ENCODE results near the gene CYP2D6. TPM values are rescaled to one million over a fixed set of nuclear protein-coding genes. Genes with fewer than 3 reads are reported as not detected.

Gene CYP2D6
- total and polyA plus RNA-seq, 7 experiments from 2014 or later = 0.11 to 13.3 (median 10.9) TPM; not detected in 1

GRCh38 chr22:42091455-42091782 is 39.2 kb downstream of the CYP2D6 start:
- Mint-ChIP-seq H3K4me1 (peaks cover 14 to 50% (median 33%) of the 10 kb centered on the region in 7 donors), H3K4me3 (peak overlapping the region; percentile 94 to 99 (median 98)), H3K27me3 (no peaks in the 10 kb centered on the region), H3K27ac (peak overlapping the region; percentile 92 to 100 (median 99)), H3K9me3 (peaks cover 0 to 5% (median 0%) of the 10 kb centered on the region in 11 donors), H3K36me3 (peaks cover 0 to 26% (median 14%) of the 10 kb centered on the region in 5 donors)
- POLR2A ChIA-PET = interaction anchor here (0.6 to 6.7 kb wide), 16 partner anchors 12 to 394 kb away, joined by 3 to 136 read pairs (median 3); partner anchors contain the start of genes NAGA, PHETA2 and SMDT1
- Histone ChIP-seq H3K4me3 (ENCODE audit: low read length) (peak overlapping the region; percentile 96), H3K27me3 (ENCODE audit: control insufficient read depth in 2 of 2, insufficient read depth in 2 of 2, low read length in 2 of 2) (no peaks in the 10 kb centered on the region), H3K9me3 (ENCODE audit: control insufficient read depth in 2 of 3, low read length in 3 of 3) (no peaks in the 10 kb centered on the region), H3K4me1 (ENCODE audit: control insufficient read depth in 2 of 2, insufficient read depth in 2 of 2, low read length in 2 of 2) (peaks cover 15 to 22% of the 10 kb centered on the region in 2 donors), H3K36me3 (ENCODE audit: control insufficient read depth in 2 of 3, insufficient read depth in 3 of 3, low read length in 3 of 3) (peaks cover 0 to 13% (median 5%) of the 10 kb centered on the region in 3 experiments), H3K27ac (ENCODE audit: low read depth, low read length) (peak overlapping the region; percentile 96)
- CTCF ChIA-PET = interaction anchor here (0.6 to 2.9 kb wide), 19 partner anchors 9 to 353 kb away, joined by 3 to 19 read pairs (median 4); partner anchors contain the start of genes NAGA and SMIM45
- ATAC-seq = no peak
- DNase-seq = no peak
- intact Hi-C loops (cut with micrococcal nuclease) = loop anchor here (1.0 to 5.0 kb wide), 12 partner anchors 29 to 1455 kb away; partner anchors contain the start of genes MRTFA (in 1 of the 2), POLDIP3 (in 1 of the 2) and RRP7A (in 1 of the 2)

- ATAC-seq (peak; percentile 93), DNase-seq (peak; percentile 92 to 99 (median 98))
- H3K4me3 ChIP-seq (ENCODE audit: low read length) = peak within 1 kb of the TSS; percentile 96
- peaks cover 15 to 22% of the 10 kb centered on the region in 2 donors for H3K4me1 ChIP-seq (ENCODE audit: control insufficient read depth in 2 of 2, insufficient read depth in 2 of 2, low read length in 2 of 2)
- H3K27me3 ChIP-seq (ENCODE audit: control insufficient read depth in 2 of 2, insufficient read depth in 2 of 2, low read length in 2 of 2) = no peaks in the 10 kb centered on the region
- intact Hi-C loops (cut with micrococcal nuclease) = loop anchor here (1.0 to 5.0 kb wide), 19 partner anchors 12 to 1454 kb away; partner anchors contain the start of genes NAGA (in 2 of the 2), SMDT1 (in 2 of the 2), MRTFA (in 1 of the 2) and POLDIP3 (in 1 of the 2)
- Mint-ChIP-seq H3K27ac (peak within 1 kb of the TSS; percentile 92 to 100 (median 99)), H3K4me1 (peaks cover 14 to 56% (median 36%) of the 10 kb centered on the region in 7 donors), H3K4me3 (peak within 1 kb of the TSS; percentile 94 to 99 (median 98)), H3K9me3 (peaks cover 0 to 5% (median 0%) of the 10 kb centered on the region in 11 donors), H3K36me3 (peaks cover 0 to 32% (median 16%) of the 10 kb centered on the region in 5 donors), H3K27me3 (no peaks in the 10 kb centered on the region)
- peaks cover 2 to 19% (median 11%) of the 10 kb centered on the region in 3 experiments for H3K36me3 ChIP-seq (ENCODE audit: control insufficient read depth in 2 of 3, insufficient read depth in 3 of 3, low read length in 3 of 3)
- no peaks in the 10 kb centered on the region for H3K9me3 ChIP-seq (ENCODE audit: control insufficient read depth in 2 of 3, low read length in 3 of 3)
- H3K27ac ChIP-seq (ENCODE audit: low read depth, low read length) = peak within 1 kb of the TSS; percentile 96
- POLR2A ChIA-PET = interaction anchor here (0.6 to 6.7 kb wide), 23 partner anchors 11 to 1021 kb away, joined by 3 to 136 read pairs (median 4); partner anchors contain the start of genes NAGA, PHETA2, POLDIP3 and SMDT1
- CTCF ChIA-PET = interaction anchor here (0.6 to 2.9 kb wide), 28 partner anchors 9 to 353 kb away, joined by 3 to 19 read pairs (median 4); partner anchors contain the start of genes NAGA and SMIM45
Observed at GRCh38 chr22:42090596-42091454, 39.8 kb downstream of the CYP2D6 start, which contains the start of gene NDUFA6. Gene NDUFA6 (minus strand): TSS chr22:42090772. CDS start chr22:42090744, 28 bp downstream.

GRCh38 chr22:42086051-42086450 is 44.6 kb downstream of the CYP2D6 start:
- Histone ChIP-seq H3K9me3 (ENCODE audit: control insufficient read depth in 2 of 3, low read length in 3 of 3) (no peaks in the 10 kb centered on the region), H3K36me3 (ENCODE audit: control insufficient read depth in 2 of 3, insufficient read depth in 3 of 3, low read length in 3 of 3) (peaks cover 10 to 50% (median 29%) of the 10 kb centered on the region in 3 experiments), H3K4me1 (ENCODE audit: control insufficient read depth in 2 of 2, insufficient read depth in 2 of 2, low read length in 2 of 2) (peaks cover 11 to 13% of the 10 kb centered on the region in 2 donors), H3K27ac (ENCODE audit: low read depth, low read length) (no peak overlapping the region), H3K4me3 (ENCODE audit: low read length) (no peak overlapping the region), H3K27me3 (ENCODE audit: control insufficient read depth in 2 of 2, insufficient read depth in 2 of 2, low read length in 2 of 2) (no peaks in the 10 kb centered on the region)
- Mint-ChIP-seq H3K27me3 (no peaks in the 10 kb centered on the region), H3K4me1 (peaks cover 14 to 57% (median 34%) of the 10 kb centered on the region in 7 donors), H3K9me3 (peaks cover 0 to 5% (median 0%) of the 10 kb centered on the region in 11 donors), H3K27ac (peak overlapping the region in 1 of 9 donors; percentile 62), H3K36me3 (peaks cover 0 to 50% (median 32%) of the 10 kb centered on the region in 5 donors), H3K4me3 (peak overlapping the region in 1 of 10 donors; percentile 17)
- intact Hi-C loops (cut with micrococcal nuclease) = loop anchor here in 1 of 2 donors (10.0 kb wide), 1 partner anchor 769 kb away; the partner anchor contains the start of gene ARFGAP3
- ChIA-PET CTCF (interaction anchor here (0.9 kb wide), 1 partner anchor 358 kb away, joined by 3 read pairs; no protein-coding TSS in a partner anchor), POLR2A (interaction anchor here (1.4 kb wide), 1 partner anchor 10 kb away, joined by 4 read pairs; no protein-coding TSS in a partner anchor)
- DNase-seq (no peak), ATAC-seq (no peak)

- H3K9me3 Mint-ChIP-seq = peaks cover 0 to under 1% (median 0%) of the 10 kb centered on the region in 11 donors
- peak overlapping the region in 3 of 9 donors; percentile 5 to 46 (median 22) for H3K27ac Mint-ChIP-seq
- ATAC-seq = no peak
- peaks cover 0 to 45% (median 29%) of the 10 kb centered on the region in 5 donors for H3K36me3 Mint-ChIP-seq
- no peak overlapping the region for H3K4me3 Mint-ChIP-seq
- peaks cover 11 to 18% of the 10 kb centered on the region in 2 donors for H3K4me1 ChIP-seq (ENCODE audit: control insufficient read depth in 2 of 2, insufficient read depth in 2 of 2, low read length in 2 of 2)
- no peaks in the 10 kb centered on the region for H3K27me3 ChIP-seq (ENCODE audit: control insufficient read depth in 2 of 2, insufficient read depth in 2 of 2, low read length in 2 of 2)
- no peaks in the 10 kb centered on the region for H3K27me3 Mint-ChIP-seq
- H3K4me1 Mint-ChIP-seq = peaks cover 16 to 60% (median 41%) of the 10 kb centered on the region in 7 donors
- no peak overlapping the region for H3K4me3 ChIP-seq (ENCODE audit: low read length)
- H3K9me3 ChIP-seq (ENCODE audit: control insufficient read depth in 2 of 3, low read length in 3 of 3) = no peaks in the 10 kb centered on the region
- H3K36me3 ChIP-seq (ENCODE audit: control insufficient read depth in 2 of 3, insufficient read depth in 3 of 3, low read length in 3 of 3) = peaks cover 10 to 46% (median 29%) of the 10 kb centered on the region in 3 experiments
- ChIA-PET CTCF (interaction anchor here (0.6 to 0.9 kb wide), 2 partner anchors 359 to 1080 kb away, joined by 3 read pairs; no protein-coding TSS in a partner anchor), POLR2A (interaction anchor here (0.5 to 1.5 kb wide), 3 partner anchors 10 to 292 kb away, joined by 3 to 6 read pairs (median 4); no protein-coding TSS in a partner anchor)
- intact Hi-C loops (cut with micrococcal nuclease) = loop anchor here in 1 of 2 donors (10.0 kb wide), 1 partner anchor 770 kb away; the partner anchor contains the start of gene ARFGAP3
- no peak for DNase-seq
- H3K27ac ChIP-seq (ENCODE audit: low read depth, low read length) = no peak overlapping the region
Observed at GRCh38 chr22:42084874-42085273, 45.7 kb downstream of the CYP2D6 start.

GRCh38 chr22:42083119-42083518 is 47.5 kb downstream of the CYP2D6 start:
- POLR2A ChIA-PET = interaction anchor here (1.4 to 1.5 kb wide), 2 partner anchors 13 to 186 kb away, joined by 4 read pairs; no protein-coding TSS in a partner anchor

More at GRCh38 chr22:42083119-42083518, 47.5 kb downstream of the CYP2D6 start:
- no peaks in the 10 kb centered on the region for H3K27me3 ChIP-seq (ENCODE audit: control insufficient read depth in 2 of 2, insufficient read depth in 2 of 2, low read length in 2 of 2)
- Mint-ChIP-seq H3K9me3 (no peaks in the 10 kb centered on the region), H3K36me3 (peaks cover 0 to 36% (median 21%) of the 10 kb centered on the region in 5 donors), H3K4me3 (peak overlapping the region in 1 of 10 donors; percentile 12), H3K4me1 (peaks cover 8 to 54% (median 39%) of the 10 kb centered on the region in 7 donors), H3K27ac (peak overlapping the region in 2 of 9 donors; percentile 16 to 48), H3K27me3 (no peaks in the 10 kb centered on the region)
- peaks cover 10 to 16% of the 10 kb centered on the region in 2 donors for H3K4me1 ChIP-seq (ENCODE audit: control insufficient read depth in 2 of 2, insufficient read depth in 2 of 2, low read length in 2 of 2)
- peaks cover 10 to 51% (median 29%) of the 10 kb centered on the region in 3 experiments for H3K36me3 ChIP-seq (ENCODE audit: control insufficient read depth in 2 of 3, insufficient read depth in 3 of 3, low read length in 3 of 3)
- H3K27ac ChIP-seq (ENCODE audit: low read depth, low read length) = peak overlapping the region; percentile 8
- H3K9me3 ChIP-seq (ENCODE audit: control insufficient read depth in 2 of 3, low read length in 3 of 3) = no peaks in the 10 kb centered on the region
- no peak overlapping the region for H3K4me3 ChIP-seq (ENCODE audit: low read length)
- ATAC-seq = no peak
- no peak for DNase-seq
- intact Hi-C loops (cut with micrococcal nuclease) = loop anchor here in 1 of 2 donors (10.0 kb wide), 1 partner anchor 772 kb away; the partner anchor contains the start of gene ARFGAP3
- CTCF ChIA-PET = interaction anchor here (0.9 kb wide), 1 partner anchor 10 kb away, joined by 3 read pairs; no protein-coding TSS in a partner anchor

Measured in naive thymus-derived CD4-positive, alpha-beta T cell (primary cell).